SKM-1 treated with dmso at 0.1 percent for 144 hours (cell line): ENCODE data around the gene DNAJC15.

Experiments
- DNase-seq: peaks from one replicate; lab custom pipeline; 2025; ENCODE audit not compliant: unreplicated experiment; lab: John Stamatoyannopoulos, UW

The DNAJC15 gene

GRCh38 chr13:43124490-43124889, 101.1 kb downstream of the DNAJC15 start:
- DNase-seq, result no peak

- DNase-seq, result no peak
Measured at GRCh38 chr13:43126420-43126819, 103.0 kb downstream of the DNAJC15 start.

- DNase-seq, result no peak
Measured at GRCh38 chr13:43127103-43127798, 103.9 kb downstream of the DNAJC15 start.

- peak; percentile 10 for DNase-seq
Measured at GRCh38 chr13:43127827-43128226, 104.4 kb downstream of the DNAJC15 start.

GRCh38 chr13:43128504-43128961, 105.1 kb downstream of the DNAJC15 start:
- DNase-seq, result no peak

- DNase-seq, result no peak
Measured at GRCh38 chr13:43129066-43129465, 105.7 kb downstream of the DNAJC15 start.

- no peak for DNase-seq
Measured at GRCh38 chr13:43129511-43130110, 106.2 kb downstream of the DNAJC15 start.

GRCh38 chr13:43132257-43132656, 108.9 kb downstream of the DNAJC15 start:
- no peak for DNase-seq

- DNase-seq, result no peak
Measured at GRCh38 chr13:43132911-43133310, 109.5 kb downstream of the DNAJC15 start.

- no peak for DNase-seq
Measured at GRCh38 chr13:43133792-43134191, 110.4 kb downstream of the DNAJC15 start.

- DNase-seq, result no peak
Measured at GRCh38 chr13:43134868-43135267, 111.5 kb downstream of the DNAJC15 start.

GRCh38 chr13:43135516-43135915, 112.1 kb downstream of the DNAJC15 start:
- no peak for DNase-seq

- no peak for DNase-seq
Measured at GRCh38 chr13:43136920-43137575, 113.7 kb downstream of the DNAJC15 start.

GRCh38 chr13:43139211-43139610, 115.8 kb downstream of the DNAJC15 start:
- no peak for DNase-seq

GRCh38 chr13:43139921-43140320, 116.5 kb downstream of the DNAJC15 start:
- DNase-seq, result no peak

- no peak for DNase-seq
Measured at GRCh38 chr13:43140985-43141384, 117.6 kb downstream of the DNAJC15 start.

- no peak for DNase-seq
Measured at GRCh38 chr13:43141685-43142084, 118.3 kb downstream of the DNAJC15 start.

GRCh38 chr13:43143591-43143990, 120.2 kb downstream of the DNAJC15 start:
- DNase-seq, result no peak

- DNase-seq, result no peak
Measured at GRCh38 chr13:43145534-43146196, 122.3 kb downstream of the DNAJC15 start.

- no peak for DNase-seq
Measured at GRCh38 chr13:43146400-43146799, 123.0 kb downstream of the DNAJC15 start.

GRCh38 chr13:43150369-43151207, 127.2 kb downstream of the DNAJC15 start:
- DNase-seq, result no peak
